Rectal smooth muscle tissue (tissue), 1 donor: ENCODE data around the gene SPINK1.

Experiments
- H3K27ac ChIP-seq: one replicate; pipeline ENCODE4 v1.7.0; 2013; ENCODE audit warnings: low read depth, low read length, inconsistent platforms
- H3K27me3 ChIP-seq: one replicate; pipeline ENCODE4 v1.7.0; 2013; ENCODE audit warnings: low read length; ENCODE audit not compliant: control insufficient read depth, insufficient read depth
- H3K36me3 ChIP-seq: one replicate; pipeline ENCODE4 v1.7.0; 2013; ENCODE audit warnings: low read length; ENCODE audit not compliant: control insufficient read depth, insufficient read depth
- H3K4me1 ChIP-seq: one replicate; pipeline ENCODE4 v1.7.0; 2013; ENCODE audit warnings: low read length; ENCODE audit not compliant: control insufficient read depth, insufficient read depth
- H3K4me3 ChIP-seq: one replicate; pipeline ENCODE4 v1.7.0; 2013; ENCODE audit warnings: low read length
- H3K9ac ChIP-seq: one replicate; pipeline ENCODE4 v1.7.0; 2013; ENCODE audit warnings: low read length

SPINK1 gene

DNA sequence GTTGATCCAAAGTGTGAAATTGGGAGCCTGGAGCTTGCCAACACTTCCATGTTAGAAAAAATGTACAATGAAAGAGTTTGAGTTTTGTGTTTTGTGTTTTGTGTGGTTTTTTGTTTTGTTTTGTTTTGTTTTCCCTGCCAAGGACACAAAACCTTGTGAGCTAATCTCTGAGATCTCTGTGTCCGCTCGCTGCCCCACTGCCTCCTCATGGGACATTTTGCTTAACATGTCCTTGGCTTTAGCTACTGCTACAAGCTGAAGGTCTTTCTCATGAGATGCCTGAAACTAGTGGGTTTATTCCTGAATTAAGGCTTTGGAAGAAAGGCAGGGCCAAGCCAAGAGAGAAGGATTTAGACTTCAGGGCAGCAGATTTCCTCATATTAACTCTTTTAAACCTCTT lies 41.7 kb downstream of the SPINK1 start:
- no peak overlapping the region for H3K9ac ChIP-seq
- H3K27ac ChIP-seq, result no peak overlapping the region
- H3K4me1 ChIP-seq, result peaks cover 13% of the 10 kb centered on the region
- no peaks in the 10 kb centered on the region for H3K36me3 ChIP-seq
- no peak overlapping the region for H3K4me3 ChIP-seq
- no peaks in the 10 kb centered on the region for H3K27me3 ChIP-seq

DNA sequence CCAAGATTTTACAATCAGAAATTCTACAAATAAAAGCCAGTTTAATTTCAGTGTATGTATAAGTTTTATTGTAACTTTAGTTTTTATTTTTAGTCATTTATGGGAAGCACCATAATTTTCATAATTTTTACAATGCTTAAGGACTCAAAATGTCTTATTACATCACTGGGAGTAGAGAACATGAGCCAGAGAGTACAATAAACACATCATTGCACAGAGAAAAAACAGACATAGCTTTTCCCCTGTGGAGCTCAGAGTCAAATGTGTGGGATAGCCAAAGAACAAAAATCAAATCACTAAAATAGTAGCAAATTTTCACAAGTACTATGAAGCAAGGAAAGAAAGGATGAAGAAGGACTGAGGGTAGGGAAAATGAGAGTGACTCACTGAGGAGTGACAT lies 43.4 kb downstream of the SPINK1 start:
- Histone ChIP-seq H3K36me3 (no peaks in the 10 kb centered on the region), H3K4me3 (no peak overlapping the region), H3K27me3 (no peaks in the 10 kb centered on the region), H3K9ac (no peak overlapping the region), H3K27ac (peak overlapping the region; percentile 68), H3K4me1 (peaks cover 13% of the 10 kb centered on the region)

DNA sequence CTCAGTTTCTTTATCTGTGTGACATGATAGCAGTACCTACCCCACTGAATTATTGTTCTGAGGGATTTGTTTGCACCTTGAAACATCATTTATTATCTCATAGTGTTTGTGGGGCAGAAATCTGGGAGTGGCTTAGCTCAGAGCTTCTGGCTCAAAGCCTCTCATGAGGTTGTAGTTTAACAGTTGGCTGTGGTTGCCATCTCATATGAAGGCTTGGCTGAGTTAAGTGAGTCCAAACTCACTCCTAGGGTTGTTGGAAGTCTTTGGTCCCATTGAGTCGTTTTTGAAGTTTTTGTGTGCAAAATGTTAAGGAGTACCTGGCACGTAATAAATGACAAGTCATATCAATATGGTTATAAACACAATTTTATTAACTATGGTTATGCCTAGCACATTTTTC lies 45.3 kb downstream of the SPINK1 start:
- H3K4me3 ChIP-seq, result no peak overlapping the region
- no peak overlapping the region for H3K27ac ChIP-seq
- H3K9ac ChIP-seq, result no peak overlapping the region
- H3K27me3 ChIP-seq, result no peaks in the 10 kb centered on the region
- peaks cover 13% of the 10 kb centered on the region for H3K4me1 ChIP-seq
- H3K36me3 ChIP-seq, result no peaks in the 10 kb centered on the region

DNA sequence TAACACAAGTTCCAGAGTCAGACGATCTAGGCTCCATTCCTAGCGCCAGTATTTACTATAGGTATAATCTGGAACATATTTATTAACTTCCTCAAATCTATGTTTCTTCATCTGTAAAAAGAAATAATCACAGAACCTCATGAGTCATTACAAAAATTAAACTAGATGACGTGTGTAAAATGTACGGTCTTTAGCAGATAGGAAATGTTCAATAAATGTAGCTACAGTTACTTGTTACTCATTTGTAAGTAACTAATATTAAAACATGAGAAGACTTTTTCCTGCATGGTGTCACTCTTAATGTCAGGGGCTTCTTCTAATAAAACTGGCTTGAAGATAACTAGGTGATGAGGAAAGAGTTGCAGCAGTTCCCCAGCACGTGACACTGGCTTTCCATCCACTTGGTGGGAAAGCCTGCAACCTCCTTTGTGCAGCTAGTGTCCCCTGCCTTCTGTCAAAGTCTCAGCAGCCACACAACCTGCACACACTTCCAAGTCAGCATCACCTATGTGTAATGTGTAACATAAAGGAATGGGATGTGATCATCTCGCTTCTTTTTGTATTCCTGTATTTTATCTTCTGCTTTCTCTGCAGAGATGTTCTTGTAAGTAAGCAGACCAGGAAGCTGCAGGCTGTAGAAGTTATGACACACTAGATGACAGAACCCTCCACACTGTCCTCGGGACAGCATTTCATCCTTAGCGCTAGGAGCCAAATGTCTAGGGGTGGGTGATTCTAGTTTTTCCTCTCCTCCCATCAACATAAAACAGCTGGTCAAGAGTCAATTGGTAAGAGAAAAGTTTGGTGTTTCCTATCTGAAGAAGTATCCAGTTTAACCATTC lies 47.1 kb downstream of the SPINK1 start:
- Histone ChIP-seq H3K27me3 (no peaks in the 10 kb centered on the region), H3K36me3 (no peaks in the 10 kb centered on the region), H3K4me3 (no peak overlapping the region), H3K9ac (no peak overlapping the region), H3K27ac (no peak overlapping the region), H3K4me1 (peaks cover 13% of the 10 kb centered on the region)

DNA sequence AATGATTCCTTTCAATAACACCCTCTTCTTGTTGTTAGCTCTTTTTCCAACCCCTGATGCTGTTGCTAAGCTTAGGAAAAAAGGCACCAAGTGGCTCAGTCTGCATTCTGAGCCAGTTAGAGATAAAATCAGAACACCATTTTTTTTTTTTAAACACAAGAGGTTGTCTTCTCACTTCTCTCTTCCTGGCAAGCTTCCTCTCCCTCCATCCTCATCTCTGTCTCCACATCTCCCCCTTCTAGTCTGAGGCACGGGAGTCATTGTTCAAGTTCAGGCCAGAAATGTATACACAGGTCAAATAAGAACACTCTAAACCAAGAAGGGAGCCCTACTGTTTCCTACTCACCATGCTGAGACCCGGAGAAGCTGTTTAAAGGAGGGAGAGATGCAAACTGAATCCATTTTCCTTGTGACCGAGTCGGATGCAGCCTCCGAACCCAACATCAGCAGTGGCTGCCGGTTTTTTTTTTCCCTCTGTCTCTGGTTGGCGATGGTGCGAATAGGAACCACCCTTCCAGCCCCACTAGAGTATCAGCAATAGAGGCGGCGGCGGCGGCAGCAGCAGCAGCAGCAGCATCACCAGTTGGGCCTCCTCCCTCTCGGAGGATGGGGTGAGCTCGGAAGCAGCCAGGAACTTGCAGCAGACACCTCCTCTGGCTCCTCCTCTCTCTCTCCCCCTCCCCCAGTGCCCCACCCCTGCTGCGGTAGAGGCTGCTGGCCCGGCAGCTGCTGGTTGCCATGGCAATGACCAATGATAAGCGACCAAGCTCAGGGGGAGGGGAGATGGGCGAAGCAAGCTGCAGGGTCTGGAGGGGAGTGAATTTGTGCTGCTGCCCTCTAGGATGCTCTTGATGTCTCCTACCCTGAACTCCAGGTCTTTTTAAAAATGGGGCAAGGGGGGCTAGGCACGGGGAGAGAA lies 49.1 kb downstream of the SPINK1 start, which contains the start of gene JAKMIP2:
JAKMIP2 (minus strand) TSS at position 619 of the 919 bp plus-strand sequence. CDS start 110,922 bp downstream, outside the sequence.
- no peaks in the 10 kb centered on the region for H3K36me3 ChIP-seq
- peak within 1 kb of the TSS; percentile 47 for H3K4me3 ChIP-seq
- H3K9ac ChIP-seq, result no peak within 1 kb of the TSS
- H3K4me1 ChIP-seq, result peaks cover 7% of the 10 kb centered on the region
- no peaks in the 10 kb centered on the region for H3K27me3 ChIP-seq
- no peak within 1 kb of the TSS for H3K27ac ChIP-seq

DNA sequence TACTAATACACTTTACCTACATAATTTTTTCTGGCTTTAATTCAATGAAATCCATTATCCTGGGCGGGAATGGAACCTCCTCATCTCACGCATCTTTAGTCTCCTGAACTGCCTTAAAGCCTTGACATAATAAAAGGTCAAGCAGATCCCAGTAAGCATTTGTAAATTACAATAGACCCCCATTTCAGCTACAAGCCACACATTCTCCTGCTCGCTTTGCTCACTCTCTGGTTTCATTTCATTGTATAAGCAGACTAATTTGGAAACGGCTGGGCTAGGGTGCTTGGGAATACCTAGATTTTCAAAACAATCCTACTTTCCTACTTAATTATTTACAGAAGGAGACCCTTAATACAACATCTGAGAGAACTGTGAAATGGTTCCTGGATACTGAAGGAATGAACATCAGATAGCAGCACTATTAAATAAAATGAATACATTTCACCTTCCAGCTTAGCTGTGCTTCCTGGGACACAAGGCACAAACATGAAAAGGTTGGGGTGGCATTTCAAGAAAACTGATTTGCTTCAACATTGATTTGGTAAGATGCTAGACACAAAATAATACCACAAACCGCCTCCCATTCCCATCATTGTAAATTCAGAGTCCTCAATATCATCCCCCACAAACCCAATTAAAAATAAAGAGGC lies 50.4 kb downstream of the SPINK1 start:
- no peak overlapping the region for H3K9ac ChIP-seq
- no peak overlapping the region for H3K27ac ChIP-seq
- H3K4me1 ChIP-seq, result peaks cover 3% of the 10 kb centered on the region
- H3K36me3 ChIP-seq, result no peaks in the 10 kb centered on the region
- H3K27me3 ChIP-seq, result no peaks in the 10 kb centered on the region
- H3K4me3 ChIP-seq, result no peak overlapping the region

DNA sequence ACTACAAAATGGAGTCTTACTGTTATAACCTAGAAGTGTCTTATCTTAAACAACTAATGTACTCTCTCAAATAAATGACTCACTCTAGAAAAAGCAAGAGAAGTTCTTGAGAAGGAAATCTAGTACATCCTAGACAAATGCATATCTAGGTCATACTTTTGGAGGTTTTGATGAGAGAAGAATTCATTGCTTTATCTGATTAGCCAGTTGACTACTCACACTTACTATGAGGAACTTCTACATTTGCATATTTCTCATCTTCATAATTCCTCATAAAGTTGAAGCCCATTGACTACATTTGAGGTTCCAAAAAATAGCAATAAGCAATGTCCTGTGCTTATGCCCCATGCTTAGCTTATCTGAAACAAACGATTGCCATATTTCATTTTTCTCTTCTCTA lies 51.8 kb downstream of the SPINK1 start:
- H3K27ac ChIP-seq, result no peak overlapping the region
- H3K27me3 ChIP-seq, result no peaks in the 10 kb centered on the region
- no peak overlapping the region for H3K9ac ChIP-seq
- H3K4me1 ChIP-seq, result no peaks in the 10 kb centered on the region
- no peaks in the 10 kb centered on the region for H3K36me3 ChIP-seq
- no peak overlapping the region for H3K4me3 ChIP-seq

DNA sequence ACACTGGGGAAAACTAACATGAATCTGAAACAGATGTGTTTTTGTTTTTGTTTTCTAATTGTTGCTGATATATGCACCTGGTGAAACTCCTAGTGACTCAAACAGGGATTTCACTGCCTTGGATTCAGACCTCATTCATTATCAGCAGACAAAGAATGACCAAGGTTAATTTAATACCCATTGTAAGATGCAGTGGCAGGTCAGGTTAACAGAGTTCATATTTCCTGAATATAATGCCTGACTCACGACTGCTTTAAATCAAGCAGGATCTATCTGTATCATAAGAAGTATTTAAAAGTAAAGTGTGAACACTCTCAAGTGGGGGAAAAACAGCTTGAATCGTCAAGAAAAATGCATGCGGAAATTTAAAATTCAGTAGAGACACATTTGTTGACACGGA lies 54.5 kb downstream of the SPINK1 start:
- Histone ChIP-seq H3K4me1 (no peaks in the 10 kb centered on the region), H3K4me3 (no peak overlapping the region), H3K36me3 (no peaks in the 10 kb centered on the region), H3K27me3 (no peaks in the 10 kb centered on the region), H3K9ac (no peak overlapping the region), H3K27ac (no peak overlapping the region)
